Measurements from ENCODE around the gene KRTAP15-1.

KRTAP15-1 gene

GRCh38 chr21:30425826-30426225 lies 14.2 kb upstream of the KRTAP15-1 start, which contains the start of gene KRTAP13-3:
Gene KRTAP13-3, minus strand, starts transcription at chr21:30425926. Its CDS starts 14 bp downstream, at chr21:30425912.
- TF ChIP-seq TAF1 (IDR thresholded peaks at IDR 0.05; ENCODE audit: borderline replicate concordance, insufficient read depth, low read length) (no peak), REST (IDR thresholded peaks at IDR 0.05; ENCODE audit: insufficient read depth in 1 of 2, low read depth in 2 of 2, low read length in 2 of 2) (no peak), SIN3A (IDR thresholded peaks at IDR 0.05; ENCODE audit: borderline replicate concordance, insufficient read depth, low read length) (no peak), POLR2AphosphoS5 (IDR thresholded peaks at IDR 0.05; ENCODE audit: low read depth, low read length) (no peak), FOXP2 (optimal IDR thresholded peaks at IDR 0.05; ENCODE audit: borderline replicate concordance, extremely low read depth, extremely low read length, insufficient read depth) (no peak)

- TF ChIP-seq POLR2AphosphoS5 (IDR thresholded peaks at IDR 0.05; ENCODE audit: low read depth, low read length) (no peak), TAF1 (IDR thresholded peaks at IDR 0.05; ENCODE audit: borderline replicate concordance, insufficient read depth, low read length) (no peak), REST (IDR thresholded peaks at IDR 0.05; ENCODE audit: insufficient read depth in 1 of 2, low read depth in 2 of 2, low read length in 2 of 2) (no peak), FOXP2 (optimal IDR thresholded peaks at IDR 0.05; ENCODE audit: borderline replicate concordance, extremely low read depth, extremely low read length, insufficient read depth) (no peak), SIN3A (IDR thresholded peaks at IDR 0.05; ENCODE audit: borderline replicate concordance, insufficient read depth, low read length) (no peak)
Observed at GRCh38 chr21:30426731-30427130, 13.3 kb upstream of the KRTAP15-1 start.

GRCh38 chr21:30430170-30430655 lies 9.9 kb upstream of the KRTAP15-1 start, which contains the start of gene KRTAP13-4:
Gene KRTAP13-4, plus strand, starts transcription at chr21:30430220. Its CDS starts 56 bp downstream, at chr21:30430276.
- TF ChIP-seq TAF1 (IDR thresholded peaks at IDR 0.05; ENCODE audit: borderline replicate concordance, insufficient read depth, low read length): no peak

- TF ChIP-seq FOXP2 (optimal IDR thresholded peaks at IDR 0.05; ENCODE audit: borderline replicate concordance, extremely low read depth, extremely low read length, insufficient read depth): no peak
- no peak for TF ChIP-seq SIN3A (IDR thresholded peaks at IDR 0.05; ENCODE audit: borderline replicate concordance, insufficient read depth, low read length)
- no peak for TF ChIP-seq REST (IDR thresholded peaks at IDR 0.05; ENCODE audit: insufficient read depth in 1 of 2, low read depth in 2 of 2, low read length in 2 of 2)
- no peak for TF ChIP-seq TAF1 (IDR thresholded peaks at IDR 0.05; ENCODE audit: borderline replicate concordance, insufficient read depth, low read length)
- no peak for TF ChIP-seq POLR2AphosphoS5 (IDR thresholded peaks at IDR 0.05; ENCODE audit: low read depth, low read length)
Observed at GRCh38 chr21:30434033-30434631, 5.9 kb upstream of the KRTAP15-1 start.

GRCh38 chr21:30437010-30437565 lies 3.0 kb upstream of the KRTAP15-1 start:
- TF ChIP-seq SIN3A (IDR thresholded peaks at IDR 0.05; ENCODE audit: borderline replicate concordance, insufficient read depth, low read length) (no peak), POLR2AphosphoS5 (IDR thresholded peaks at IDR 0.05; ENCODE audit: low read depth, low read length) (no peak), REST (IDR thresholded peaks at IDR 0.05; ENCODE audit: insufficient read depth in 1 of 2, low read depth in 2 of 2, low read length in 2 of 2) (no peak)
